Mucosa of stomach (tissue), 1 donor: Measurements from ENCODE around the gene NOTCH2NLA.
"Not testable (repeated sequence)": the region's sequence is repeated elsewhere in the genome, so short reads cannot be mapped to it uniquely, and the experiment has no call there.

Source experiments
- H3K27me3 ChIP-seq: one replicate; pipeline ENCODE4 v1.7.0; 2013; ENCODE audit warnings: mild to moderate bottlenecking, low read length; ENCODE audit not compliant: control insufficient read depth, insufficient read depth
- H3K36me3 ChIP-seq: one replicate; pipeline ENCODE4 v1.7.0; 2013; ENCODE audit warnings: low read length; ENCODE audit not compliant: control insufficient read depth, insufficient read depth
- H3K4me1 ChIP-seq: one replicate; pipeline ENCODE4 v1.7.0; 2013; ENCODE audit warnings: mild to moderate bottlenecking, low read length; ENCODE audit not compliant: control insufficient read depth, insufficient read depth
- H3K4me3 ChIP-seq: one replicate; pipeline ENCODE4 v1.7.0; 2013; ENCODE audit warnings: low read length
- H3K9ac ChIP-seq: one replicate; pipeline ENCODE4 v1.7.0; 2013; ENCODE audit warnings: mild to moderate bottlenecking, low read length, moderate library complexity
- H3K9me3 ChIP-seq: one replicate; pipeline ENCODE4 v1.7.0; 2013; ENCODE audit warnings: mild to moderate bottlenecking, low read length, moderate library complexity; ENCODE audit not compliant: control insufficient read depth
- donor health status: Pancreatic carcinoma.

The NOTCH2NLA gene

DNA sequence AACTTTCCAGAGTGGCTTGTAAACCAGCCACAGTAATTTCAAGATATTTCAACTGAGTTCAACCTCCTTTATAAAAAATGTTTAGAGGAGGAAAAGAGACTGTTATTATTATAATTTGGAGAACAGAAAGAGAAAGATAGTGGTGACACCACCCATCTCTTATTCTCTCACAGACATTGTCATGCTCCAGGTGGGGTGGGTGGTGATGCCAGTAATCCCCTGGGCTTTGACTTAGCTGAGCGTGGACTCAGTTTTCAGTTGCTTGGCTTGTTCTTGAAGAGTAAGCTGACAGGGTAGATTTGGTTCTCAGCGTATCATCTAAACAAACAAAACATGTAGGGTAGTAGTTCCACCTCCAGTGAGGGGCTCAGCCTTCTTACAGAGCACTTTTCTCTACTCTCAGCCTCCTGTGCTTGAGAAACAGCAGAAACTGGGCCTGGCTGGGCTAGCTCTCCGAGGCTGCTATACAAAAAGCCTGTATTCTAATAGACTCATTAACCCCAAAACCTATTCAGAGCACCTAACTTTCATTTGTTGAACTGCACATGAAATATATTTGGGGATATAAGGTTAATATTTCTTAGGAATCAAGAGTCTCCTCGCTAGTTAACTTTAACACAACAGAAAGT, 25.9 kb upstream of the NOTCH2NLA start:
- H3K27me3 ChIP-seq, H3K36me3 ChIP-seq, H3K9ac ChIP-seq, H3K9me3 ChIP-seq, H3K4me3 ChIP-seq, H3K4me1 ChIP-seq: not testable (repeated sequence)

DNA sequence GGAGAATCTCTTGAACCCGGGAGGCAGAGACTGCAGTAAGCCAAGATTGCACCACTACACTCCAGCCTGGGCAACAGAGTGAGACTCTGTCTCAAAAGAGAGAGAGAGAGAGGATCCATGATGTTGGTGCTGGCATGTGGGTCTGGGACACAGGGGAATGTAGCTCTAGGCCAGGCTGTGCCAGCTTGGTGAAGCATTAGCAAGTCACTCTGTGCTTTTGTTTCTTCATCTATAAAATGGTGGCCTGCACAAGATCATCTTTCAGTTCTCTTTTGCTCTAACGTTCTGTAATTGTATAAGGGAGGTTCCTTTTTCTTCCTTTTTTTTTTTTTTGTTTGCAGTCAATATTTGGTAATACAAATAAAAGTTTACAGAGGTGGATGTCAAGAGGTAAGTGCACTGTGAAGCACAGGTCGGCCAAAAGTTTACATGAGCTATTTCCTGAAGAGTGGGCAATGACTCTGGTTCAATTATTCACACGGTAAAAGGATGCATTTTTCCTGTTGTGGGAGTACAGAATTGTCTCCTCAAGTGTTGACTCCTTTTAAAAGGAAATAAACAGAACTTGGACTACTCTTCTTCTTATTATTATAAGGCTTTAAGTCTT, 24.5 kb upstream of the NOTCH2NLA start:
- H3K4me1 ChIP-seq, H3K36me3 ChIP-seq, H3K27me3 ChIP-seq, H3K9me3 ChIP-seq, H3K9ac ChIP-seq, H3K4me3 ChIP-seq: not testable (repeated sequence)

DNA sequence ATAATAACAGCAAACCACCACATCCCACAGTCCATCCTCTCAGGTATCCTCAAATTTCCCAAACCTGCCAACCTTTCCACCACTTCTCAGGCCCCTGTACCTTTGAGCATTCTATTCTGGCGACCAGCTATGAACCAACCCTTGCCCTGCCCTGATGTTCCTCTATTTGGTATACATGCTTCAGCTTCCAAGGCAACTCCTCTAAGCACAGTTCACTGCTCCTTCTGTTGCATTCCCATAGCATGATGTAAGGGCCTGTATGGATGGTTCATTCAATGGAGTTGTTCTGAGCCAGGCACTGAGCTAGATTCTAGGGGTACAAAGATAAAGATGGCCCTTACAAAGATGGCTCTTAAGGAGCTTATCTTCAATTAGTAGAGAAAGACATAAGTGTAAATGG, 22.7 kb upstream of the NOTCH2NLA start:
- H3K4me3 ChIP-seq, H3K9ac ChIP-seq, H3K9me3 ChIP-seq, H3K36me3 ChIP-seq, H3K4me1 ChIP-seq, H3K27me3 ChIP-seq: not testable (repeated sequence)

DNA sequence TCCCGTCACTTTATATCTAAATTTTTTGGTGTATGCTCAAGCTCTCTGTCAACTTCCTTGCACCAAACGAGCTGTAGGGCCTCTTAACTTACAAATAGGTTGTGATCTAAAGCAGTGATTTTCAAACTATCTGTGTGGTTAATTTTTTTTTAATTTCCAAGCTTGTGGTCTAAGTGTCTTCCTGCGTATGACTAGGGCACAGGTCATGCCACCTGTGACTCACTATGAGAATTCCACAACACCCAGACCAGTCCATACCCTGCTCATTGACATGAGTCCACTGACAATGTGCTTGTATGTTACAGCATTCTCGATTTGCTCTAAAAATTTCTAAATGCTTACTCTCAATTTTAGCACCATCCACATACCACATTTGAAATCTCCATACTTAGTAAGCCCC, 19.8 kb upstream of the NOTCH2NLA start:
- H3K36me3 ChIP-seq, H3K9ac ChIP-seq, H3K4me3 ChIP-seq, H3K27me3 ChIP-seq, H3K4me1 ChIP-seq, H3K9me3 ChIP-seq: not testable (repeated sequence)

DNA sequence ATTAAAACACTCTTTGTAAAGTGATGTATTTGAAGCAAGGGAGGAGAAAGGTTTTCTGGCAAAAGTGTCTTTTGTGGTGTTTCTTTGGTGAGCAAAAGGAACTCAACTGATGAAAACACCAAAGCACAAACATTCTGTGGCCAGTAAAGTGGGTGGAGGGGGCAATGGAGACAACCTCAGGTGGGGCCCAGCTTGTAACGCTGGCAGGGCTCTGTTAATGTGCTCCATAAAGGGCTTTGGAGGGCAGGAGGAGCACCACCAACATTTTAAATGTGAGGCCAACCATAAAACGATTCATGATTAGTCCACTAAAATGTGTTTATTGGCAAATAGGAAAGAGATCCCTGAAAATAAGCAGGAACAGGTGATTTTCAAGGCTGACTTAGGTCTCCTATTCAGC, 7.8 kb upstream of the NOTCH2NLA start:
- not testable (repeated sequence) for H3K36me3 ChIP-seq

DNA sequence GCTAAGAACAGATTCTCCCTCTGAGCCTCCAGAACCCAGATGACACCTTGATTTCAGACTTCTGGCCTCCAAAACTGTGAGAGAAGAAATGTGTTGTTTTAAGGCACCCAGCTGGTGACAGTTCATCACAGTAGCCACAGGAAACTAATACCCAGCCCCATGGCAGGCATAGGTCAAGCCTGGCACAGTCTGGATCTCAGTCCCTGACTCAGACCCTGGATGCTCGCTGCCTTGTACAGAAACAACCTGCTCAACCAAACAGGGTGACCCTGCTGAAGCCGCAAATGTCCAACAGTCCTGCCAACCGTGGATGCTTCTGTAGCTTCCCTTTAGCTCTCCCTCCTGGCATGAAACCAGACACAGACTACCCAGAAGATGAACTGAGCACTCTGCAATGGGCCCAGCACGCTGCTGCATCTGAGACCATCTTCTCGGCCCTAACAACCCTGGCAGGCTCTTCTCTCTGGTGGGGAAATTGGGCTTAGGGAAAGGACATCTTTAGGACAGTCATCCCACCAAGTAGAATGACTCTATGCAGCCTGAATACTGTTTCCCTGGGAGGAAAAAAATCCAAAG, 7.3 kb upstream of the NOTCH2NLA start:
- not testable (repeated sequence) for H3K9ac ChIP-seq, H3K36me3 ChIP-seq, H3K4me1 ChIP-seq, H3K4me3 ChIP-seq, H3K9me3 ChIP-seq, H3K27me3 ChIP-seq

More for the DNA sequence above, 7.8 kb upstream of the NOTCH2NLA start:
- not testable (repeated sequence) for H3K4me1 ChIP-seq, H3K9ac ChIP-seq, H3K27me3 ChIP-seq, H3K4me3 ChIP-seq, H3K9me3 ChIP-seq

DNA sequence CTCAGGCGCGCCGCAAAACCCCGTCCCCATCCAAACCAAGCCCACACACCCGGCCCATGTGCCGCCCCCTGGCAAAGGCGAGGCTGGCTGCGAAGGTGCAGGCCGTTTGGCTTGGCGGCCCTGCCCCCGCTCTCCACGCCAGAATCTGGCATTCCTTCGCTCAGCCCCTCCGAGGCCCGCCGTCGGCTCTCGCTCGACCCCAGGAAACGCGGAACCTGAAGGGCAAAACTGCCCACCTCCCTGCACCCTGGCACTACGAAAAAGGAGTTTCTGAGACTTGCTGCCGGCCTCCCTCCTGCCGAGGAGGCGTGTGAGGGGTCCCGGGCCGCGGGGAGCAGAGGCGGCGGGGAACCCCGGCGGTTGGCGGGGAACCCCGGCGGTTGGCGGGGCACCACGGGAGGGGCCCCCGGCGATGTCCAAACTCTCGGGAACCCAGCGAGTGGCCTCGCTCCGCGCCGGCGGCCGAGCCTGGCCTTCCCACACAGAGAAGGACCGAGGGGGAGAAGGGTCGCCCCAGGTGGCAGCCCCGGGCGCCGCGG, 608 bp downstream of the NOTCH2NLA start:
- H3K27me3 ChIP-seq, H3K4me1 ChIP-seq, H3K9ac ChIP-seq, H3K36me3 ChIP-seq, H3K4me3 ChIP-seq, H3K9me3 ChIP-seq: not testable (repeated sequence)

DNA sequence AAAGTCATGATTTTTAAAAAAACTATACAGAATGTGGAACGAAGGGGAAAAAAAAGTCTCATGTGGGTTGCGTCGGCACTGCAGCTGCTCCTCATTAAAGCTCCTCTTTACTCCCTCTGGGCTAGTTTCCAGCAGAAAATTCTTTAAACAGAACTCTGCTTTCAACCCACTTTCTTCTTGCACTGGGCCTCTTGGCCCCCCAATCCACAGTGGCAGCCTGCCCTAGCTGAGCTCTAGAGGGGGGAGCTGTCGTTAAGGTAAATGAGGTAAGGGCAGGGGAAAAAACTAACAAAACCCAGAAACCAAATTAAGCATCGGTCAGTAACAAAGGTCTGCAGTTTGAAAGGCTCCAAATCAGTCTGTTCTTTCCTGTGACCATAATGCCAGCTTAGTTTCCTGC, 54.3 kb downstream of the NOTCH2NLA start:
- H3K36me3 ChIP-seq, H3K9ac ChIP-seq, H3K4me3 ChIP-seq, H3K9me3 ChIP-seq, H3K27me3 ChIP-seq, H3K4me1 ChIP-seq: not testable (repeated sequence)

DNA sequence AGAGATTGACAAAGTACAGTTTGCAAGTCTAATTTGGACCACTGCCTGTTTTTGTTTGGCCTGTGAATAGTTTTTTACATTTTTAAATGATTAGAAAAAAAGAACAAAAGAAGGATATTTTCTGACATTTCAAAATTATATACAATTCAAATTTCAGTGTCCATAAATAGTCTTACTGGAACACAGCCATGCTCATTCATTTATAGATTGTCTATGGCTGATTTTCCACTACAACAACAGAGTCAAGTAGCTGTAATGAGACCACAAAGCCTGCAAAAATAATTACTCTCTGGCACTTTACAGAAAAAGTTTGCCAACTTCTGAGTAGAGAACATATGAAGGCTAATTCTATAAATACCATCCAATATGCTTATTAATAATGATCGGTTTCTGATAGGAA, 61.1 kb downstream of the NOTCH2NLA start:
- not testable (repeated sequence) for H3K27me3 ChIP-seq, H3K4me1 ChIP-seq, H3K9me3 ChIP-seq, H3K36me3 ChIP-seq, H3K9ac ChIP-seq, H3K4me3 ChIP-seq

DNA sequence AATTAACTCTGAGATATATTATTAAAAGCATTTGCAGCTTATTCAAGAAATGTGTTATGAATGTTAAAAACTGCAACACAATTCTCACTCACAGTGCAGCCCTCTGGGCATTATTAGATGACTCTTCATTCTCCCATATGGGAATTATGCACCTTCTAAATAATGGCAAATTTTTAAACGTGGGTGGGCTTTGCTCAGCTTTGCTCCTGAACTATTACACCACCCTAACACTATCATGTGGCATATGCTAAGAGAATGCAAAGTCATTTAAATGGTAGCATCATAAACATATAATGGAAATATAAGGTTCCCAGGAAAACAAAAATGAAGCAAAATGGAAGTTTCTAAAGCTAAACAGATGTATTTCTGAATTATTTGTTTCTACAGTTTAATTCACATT, 61.5 kb downstream of the NOTCH2NLA start:
- H3K9me3 ChIP-seq, H3K9ac ChIP-seq, H3K36me3 ChIP-seq, H3K4me3 ChIP-seq, H3K27me3 ChIP-seq, H3K4me1 ChIP-seq: not testable (repeated sequence)

DNA sequence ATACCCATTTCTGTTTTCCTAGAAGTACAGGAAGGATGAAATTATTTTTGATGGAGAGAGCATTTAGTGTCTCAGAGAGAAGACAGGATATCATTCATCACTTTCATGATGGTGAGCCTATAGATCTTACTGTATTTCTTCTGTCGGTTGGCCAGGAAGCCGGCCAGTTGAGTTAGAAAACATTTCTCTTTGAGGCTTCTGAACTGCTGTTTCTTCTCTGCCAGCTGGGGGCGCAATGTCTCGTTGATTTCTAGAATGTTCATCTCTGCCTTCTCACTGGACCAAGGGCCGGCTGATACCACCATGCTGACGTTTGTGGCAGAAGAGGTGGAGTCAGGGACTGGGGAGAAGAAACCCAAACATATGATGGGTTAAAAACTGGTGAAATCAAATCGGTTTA, 84.4 kb downstream of the NOTCH2NLA start, which contains the start of gene NBPF10:
Gene NBPF10 (minus strand): TSS at position 340 of the 400 bp plus-strand sequence. CDS start 35 bp downstream, at position 305.
- H3K4me1 ChIP-seq = not testable (repeated sequence)

More for the DNA sequence above, 84.4 kb downstream of the NOTCH2NLA start, which contains the start of gene NBPF10:
- not testable (repeated sequence) for H3K27me3 ChIP-seq, H3K9ac ChIP-seq, H3K4me3 ChIP-seq, H3K36me3 ChIP-seq, H3K9me3 ChIP-seq
